ENCODE results near the gene KRT71. TPM values are rescaled to one million over a fixed set of nuclear protein-coding genes. Genes with fewer than 3 reads are reported as not detected.

KRT71 gene
- total RNA-seq, 1 donor from 2014 or later = not detected

DNA sequence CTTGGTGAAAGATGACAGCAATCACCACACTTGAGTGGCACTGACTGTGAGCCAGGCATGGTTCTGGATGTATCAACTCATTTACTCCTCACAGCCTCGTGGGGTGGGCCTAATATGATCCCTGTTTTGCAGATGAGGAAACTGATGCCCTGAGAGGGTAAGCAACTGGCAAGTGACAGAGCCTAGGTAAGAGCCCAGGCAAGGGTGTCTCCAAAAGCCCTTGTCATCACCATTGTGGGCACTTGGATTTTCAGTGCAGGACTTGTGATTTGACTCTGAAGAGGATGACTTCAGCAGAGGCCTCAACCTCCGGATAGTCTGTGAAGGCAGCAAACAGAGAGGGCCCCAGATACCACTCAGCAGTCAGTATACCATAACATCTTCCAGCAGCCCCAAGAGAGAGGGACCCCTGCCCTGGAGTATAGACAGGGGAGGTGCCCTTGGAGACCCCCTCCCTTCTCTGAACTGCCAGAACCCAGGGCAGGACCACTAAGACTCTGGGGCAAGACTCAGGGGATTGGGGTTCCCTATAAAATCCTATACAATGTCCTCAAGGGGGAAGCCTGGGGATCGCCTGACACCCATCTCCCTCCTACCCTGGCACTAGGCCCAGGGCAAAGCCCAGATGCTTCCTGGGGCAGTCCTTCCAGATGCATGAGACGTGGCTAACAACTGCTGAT, 25.7 kb downstream of the KRT71 start:
- ATAC-seq (no peak), DNase-seq (ENCODE audit: missing footprints) (no peak)
- intact Hi-C loops (cut with DNase I) = no loop called here

DNA sequence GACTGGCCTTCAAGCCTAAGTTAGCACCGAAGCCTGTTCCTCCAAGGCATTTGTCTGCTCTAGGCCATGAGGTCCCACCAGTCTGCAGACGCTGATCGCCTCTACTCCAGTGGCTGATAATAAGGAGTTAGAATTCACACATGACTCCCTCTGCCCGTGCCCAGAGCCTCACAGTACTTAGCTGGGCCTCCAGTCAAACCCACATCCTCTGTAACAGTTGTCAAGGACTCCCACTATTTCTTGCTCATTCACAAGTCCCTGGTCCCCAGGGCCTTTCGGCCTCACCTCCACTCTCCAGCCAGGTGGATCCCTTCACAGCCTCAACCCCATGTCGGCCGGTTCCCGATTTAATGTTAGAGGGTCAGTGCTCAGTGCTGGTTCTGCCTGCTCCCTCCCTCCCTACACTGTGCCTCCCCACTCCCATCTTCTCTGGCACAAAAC, 26.4 kb downstream of the KRT71 start:
- DNase-seq (ENCODE audit: missing footprints) = no peak
- intact Hi-C loops (cut with DNase I) = no loop called here
- ATAC-seq = no peak

DNA sequence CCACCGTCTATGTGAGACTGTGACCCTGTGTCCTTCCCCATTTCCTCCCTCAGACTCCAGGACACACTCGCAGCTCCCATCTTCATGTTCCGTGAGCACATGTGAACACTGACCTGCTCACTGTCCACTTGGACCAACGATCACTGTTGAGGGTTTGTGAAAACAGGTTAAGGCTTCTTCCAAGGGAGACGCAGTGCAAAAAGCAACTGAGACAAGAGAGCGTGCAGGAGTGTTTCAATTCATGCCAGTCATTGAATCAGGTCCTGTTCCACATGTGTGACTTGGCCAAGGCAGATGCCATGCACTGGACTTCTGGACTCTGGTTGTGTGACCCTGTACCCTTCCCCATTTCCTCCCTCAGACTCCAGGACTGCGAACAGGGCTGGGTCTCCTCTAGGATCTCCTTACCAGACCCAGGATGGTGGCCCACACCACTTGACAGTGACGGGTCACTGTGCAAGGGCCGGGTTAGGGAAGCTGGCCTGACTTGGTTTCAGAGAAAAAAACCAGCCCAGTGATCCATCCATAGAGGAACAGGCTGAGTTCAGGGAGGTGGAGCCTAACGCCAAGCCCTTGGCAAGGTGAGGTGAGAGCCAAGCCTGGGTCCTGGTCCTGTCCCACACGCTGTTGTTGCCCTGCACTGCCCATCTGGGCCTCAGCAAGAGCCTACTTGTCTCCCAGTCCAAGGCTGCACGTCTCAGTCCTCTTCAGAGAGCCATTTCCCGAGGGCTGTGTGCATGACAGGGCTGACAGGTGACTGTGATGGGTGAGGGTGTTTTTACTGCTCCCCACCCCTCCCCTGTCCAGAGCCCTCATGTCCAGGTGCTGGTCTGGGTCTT, 27.1 kb downstream of the KRT71 start:
- DNase-seq (ENCODE audit: missing footprints) (no peak), ATAC-seq (no peak)
- intact Hi-C loops (cut with DNase I) = no loop called here

DNA sequence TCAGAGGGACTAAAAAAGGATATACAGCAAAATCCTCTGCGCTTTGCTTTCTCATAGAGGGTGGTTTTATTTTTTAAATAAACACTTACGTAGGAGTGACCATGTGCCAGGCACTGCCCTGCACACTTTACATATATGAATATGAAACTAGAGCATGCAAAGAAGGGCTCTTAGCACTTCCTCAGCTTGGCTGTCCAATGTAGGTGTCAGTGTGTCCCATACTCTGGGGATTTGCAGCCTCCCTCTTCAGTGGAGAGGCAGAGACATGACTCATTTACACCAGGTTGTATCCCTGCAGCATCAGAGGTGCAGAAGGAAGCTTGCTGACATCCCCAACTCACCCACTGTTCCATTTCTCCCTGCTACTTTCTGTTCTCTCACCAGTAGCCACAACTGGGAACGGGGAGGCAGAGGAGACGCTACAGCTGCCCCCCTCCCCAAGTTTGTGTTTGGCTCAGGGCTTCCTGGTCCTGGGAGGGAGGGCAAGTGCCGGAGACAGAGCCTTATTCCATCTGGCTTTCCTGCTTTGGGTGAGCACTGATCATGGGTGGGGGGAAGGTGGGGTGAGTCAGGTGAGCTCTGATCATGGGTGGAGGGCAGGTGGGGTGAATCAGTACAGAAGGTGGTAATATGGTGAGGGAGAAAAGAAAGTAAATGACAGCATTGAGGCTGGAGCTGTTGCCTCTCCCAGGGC, 27.9 kb downstream of the KRT71 start:
- intact Hi-C loops (cut with DNase I) = no loop called here
- ATAC-seq (no peak), DNase-seq (ENCODE audit: missing footprints) (no peak)

GRCh38 chr12:52524241-52524897, 28.6 kb downstream of the KRT71 start:
- DNase-seq (ENCODE audit: missing footprints) = no peak
- ATAC-seq = no peak
- intact Hi-C loops (cut with DNase I) = no loop called here

DNA sequence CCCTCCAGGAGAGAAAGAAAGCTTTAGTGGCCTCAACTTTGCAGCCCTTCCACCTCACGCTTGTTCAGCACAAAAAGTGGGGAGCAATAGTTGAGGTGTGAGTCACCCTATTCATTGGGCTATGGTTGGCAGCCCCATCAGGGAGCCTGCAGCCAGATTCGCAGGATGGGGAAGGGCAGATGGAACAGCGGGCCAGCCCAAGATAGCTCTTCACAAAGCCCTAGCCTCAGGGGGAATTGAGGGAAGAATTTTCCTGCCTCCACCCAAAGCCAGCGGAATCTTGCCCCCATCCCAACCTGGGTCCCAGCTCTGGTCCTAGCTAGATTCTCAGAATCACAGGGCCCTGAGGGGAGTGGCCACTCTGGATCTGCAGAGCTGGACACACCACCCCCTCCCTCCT, 29.1 kb downstream of the KRT71 start:
- intact Hi-C loops (cut with DNase I) = no loop called here
- DNase-seq (ENCODE audit: missing footprints) (no peak), ATAC-seq (no peak)

- no peak for ATAC-seq
- intact Hi-C loops (cut with DNase I) = no loop called here
- no peak for DNase-seq (ENCODE audit: missing footprints)
Measured at GRCh38 chr12:52522346-52523011, 30.5 kb downstream of the KRT71 start.

DNA sequence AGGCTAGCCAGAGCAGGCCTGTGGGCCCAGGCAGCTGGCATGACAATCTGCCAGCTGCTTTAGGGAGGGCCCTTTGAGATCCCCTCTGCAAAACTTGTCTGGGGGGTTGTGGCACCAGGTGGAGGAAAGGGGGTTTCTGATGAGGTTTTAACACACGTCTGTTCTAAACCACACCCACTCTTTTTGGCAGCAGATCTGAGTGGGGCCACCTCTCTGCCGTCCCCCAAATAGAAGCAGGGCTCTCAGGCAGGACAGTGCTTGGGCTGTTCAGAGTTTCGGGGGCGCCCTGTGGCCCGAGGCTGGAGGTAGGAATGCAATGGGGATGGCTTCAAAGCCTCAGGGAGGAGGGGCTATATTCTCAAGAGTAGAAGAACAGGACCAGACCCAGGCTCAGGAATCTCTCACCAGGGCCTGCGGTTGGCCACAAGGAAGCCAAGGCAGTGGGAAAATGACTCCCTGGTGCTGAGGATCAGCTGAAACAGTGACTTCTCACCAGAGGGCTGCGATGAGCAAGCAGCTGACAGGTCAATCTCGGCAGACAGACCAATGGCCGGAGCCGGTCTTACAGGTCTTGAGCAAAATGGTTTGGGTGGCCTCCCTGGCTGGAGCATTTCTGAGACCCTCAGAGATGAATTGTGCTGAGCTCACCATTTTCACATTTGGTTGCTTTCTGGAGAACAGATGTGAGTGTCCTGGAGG, 31.2 kb downstream of the KRT71 start:
- ATAC-seq (no peak), DNase-seq (ENCODE audit: missing footprints) (no peak)
- intact Hi-C loops (cut with DNase I) = no loop called here

DNA sequence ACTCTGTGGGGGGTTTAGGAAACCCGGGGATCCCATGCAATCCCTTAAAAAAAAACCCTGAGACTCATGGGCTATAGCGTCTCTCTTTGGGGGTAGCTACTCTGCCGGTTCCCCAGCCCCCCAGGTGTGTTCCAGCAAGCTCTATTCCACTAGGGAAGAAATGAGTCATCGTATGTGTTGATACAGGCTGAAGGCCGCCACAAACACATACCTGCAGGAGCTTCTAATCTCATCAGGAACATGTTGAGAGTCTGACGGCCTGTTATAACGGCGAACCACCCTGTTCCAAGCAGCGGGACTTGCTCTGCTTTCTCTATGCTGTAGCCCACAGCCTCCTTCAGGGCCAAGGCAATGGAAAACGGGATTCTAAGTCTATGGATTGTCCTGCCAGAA, 31.8 kb downstream of the KRT71 start:
- no peak for ATAC-seq
- DNase-seq (ENCODE audit: missing footprints) = no peak

GRCh38 chr12:52519826-52520662, 32.9 kb downstream of the KRT71 start, which contains the start of gene KRT5:
Gene KRT5 (minus strand): TSS chr12:52520394. CDS start chr12:52520296, 98 bp downstream.
- intact Hi-C loops (cut with DNase I) = no loop called here
- ATAC-seq (no peak), DNase-seq (ENCODE audit: missing footprints) (no peak)

More for the DNA sequence above, 31.8 kb downstream of the KRT71 start:
- intact Hi-C loops (cut with DNase I) = no loop called here

- DNase-seq (ENCODE audit: missing footprints) (no peak), ATAC-seq (no peak)
- intact Hi-C loops (cut with DNase I) = no loop called here
Measured at GRCh38 chr12:52519387-52519703, 33.6 kb downstream of the KRT71 start.

DNA sequence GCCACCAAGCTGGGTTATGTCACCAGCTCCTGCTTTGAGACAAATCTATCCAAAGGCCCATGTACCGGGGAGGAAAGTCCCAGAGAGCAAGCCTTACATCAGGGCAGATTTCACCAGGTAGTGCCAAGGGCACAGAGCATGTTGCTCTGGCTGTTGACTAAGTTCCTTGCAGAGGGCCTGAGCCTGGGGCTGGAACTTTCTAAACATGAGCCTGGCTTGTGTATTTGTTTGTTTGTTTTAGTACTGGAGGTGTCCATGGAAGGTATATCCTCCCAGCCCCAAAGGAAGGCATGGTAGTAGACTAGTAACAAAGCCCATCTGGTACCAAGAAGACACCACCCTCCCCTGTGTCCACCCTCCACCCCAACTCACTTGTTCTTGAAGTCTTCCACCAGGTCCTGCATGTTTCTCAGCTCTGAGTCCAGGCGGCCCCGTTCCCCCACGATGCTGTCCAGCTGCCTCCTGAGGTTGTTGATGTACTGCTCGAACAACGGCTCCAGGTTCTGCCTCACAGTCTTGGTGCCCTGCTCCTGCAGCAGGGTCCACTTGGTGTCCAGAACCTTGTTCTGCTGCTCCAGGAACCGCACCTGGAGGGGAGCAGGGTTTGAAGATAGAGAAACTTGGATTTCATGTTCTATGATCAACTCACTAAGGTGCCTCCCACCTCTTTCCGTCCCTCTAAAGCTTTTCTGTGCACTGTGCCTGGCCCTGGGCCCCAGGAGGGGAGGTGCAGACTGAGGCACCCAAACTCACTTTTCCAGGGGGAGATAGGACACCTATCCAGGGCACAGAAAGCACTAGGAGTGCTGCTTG, 34.2 kb downstream of the KRT71 start:
- DNase-seq (ENCODE audit: missing footprints) = no peak
- no peak for ATAC-seq
- intact Hi-C loops (cut with DNase I) = no loop called here

DNA sequence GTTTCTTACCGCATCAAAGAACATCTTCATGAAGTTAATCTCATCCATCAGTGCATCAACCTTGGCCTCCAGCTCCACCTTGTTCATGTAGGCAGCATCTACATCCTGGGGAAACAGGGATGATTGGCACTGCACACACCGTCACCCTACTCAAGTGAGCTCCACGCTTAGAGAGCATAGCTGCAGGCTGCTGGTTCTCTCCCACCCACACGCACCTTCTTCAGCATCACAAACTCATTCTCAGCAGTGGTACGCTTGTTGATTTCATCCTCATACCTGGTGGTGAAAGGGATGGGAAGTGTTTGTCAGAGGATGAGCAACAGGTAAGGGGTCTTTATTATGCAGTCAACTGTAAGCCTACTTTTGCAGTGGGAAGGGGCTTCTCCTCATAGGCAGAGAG, 35.1 kb downstream of the KRT71 start:
- intact Hi-C loops (cut with DNase I) = no loop called here
- DNase-seq (ENCODE audit: missing footprints) (no peak), ATAC-seq (no peak)

DNA sequence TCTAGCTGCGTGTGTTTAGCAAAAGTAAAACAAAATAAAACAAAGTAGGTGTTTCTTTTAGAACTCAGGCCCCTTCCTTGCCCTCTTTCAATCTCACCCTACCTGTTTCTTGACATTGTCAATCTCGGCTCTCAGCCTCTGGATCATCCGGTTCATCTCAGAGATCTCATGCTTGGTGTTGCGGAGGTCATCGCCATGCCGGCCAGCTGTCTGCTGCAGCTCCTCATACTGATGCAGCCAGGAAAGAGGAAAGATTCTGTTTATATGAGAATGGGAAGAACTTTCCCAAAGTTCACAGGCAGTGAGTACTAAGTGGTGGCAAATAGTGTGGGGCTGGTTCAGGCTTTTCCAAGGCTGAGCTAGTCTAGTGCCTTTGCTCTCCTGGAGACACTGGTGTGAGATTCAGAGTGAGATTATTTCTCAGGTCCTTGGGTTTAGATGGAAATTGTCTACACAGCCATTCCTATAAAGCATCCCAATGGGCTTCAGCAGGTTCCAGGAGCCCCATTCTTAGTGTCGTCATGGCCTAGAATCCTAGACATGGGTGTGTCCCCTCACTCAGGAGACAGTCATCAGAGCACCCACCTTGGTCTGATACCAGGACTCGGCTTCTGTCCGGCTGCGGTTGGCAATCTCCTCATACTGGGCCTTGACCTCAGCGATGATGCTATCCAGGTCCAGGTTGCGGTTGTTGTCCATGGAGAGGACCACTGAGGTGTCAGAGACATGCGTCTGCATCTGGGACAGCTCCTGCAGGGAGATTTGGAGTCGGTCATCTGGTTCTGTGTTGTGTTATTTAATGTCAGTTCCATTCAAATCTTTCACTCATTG, 35.7 kb downstream of the KRT71 start:
- DNase-seq (ENCODE audit: missing footprints) = no peak
- no peak for ATAC-seq
- intact Hi-C loops (cut with DNase I) = no loop called here

- DNase-seq (ENCODE audit: missing footprints) (no peak), ATAC-seq (no peak)
- intact Hi-C loops (cut with DNase I) = no loop called here
Measured at GRCh38 chr12:52515927-52516831, 36.8 kb downstream of the KRT71 start.
